ENCODE measurements around the gene GJA10.

GJA10 gene

DNA sequence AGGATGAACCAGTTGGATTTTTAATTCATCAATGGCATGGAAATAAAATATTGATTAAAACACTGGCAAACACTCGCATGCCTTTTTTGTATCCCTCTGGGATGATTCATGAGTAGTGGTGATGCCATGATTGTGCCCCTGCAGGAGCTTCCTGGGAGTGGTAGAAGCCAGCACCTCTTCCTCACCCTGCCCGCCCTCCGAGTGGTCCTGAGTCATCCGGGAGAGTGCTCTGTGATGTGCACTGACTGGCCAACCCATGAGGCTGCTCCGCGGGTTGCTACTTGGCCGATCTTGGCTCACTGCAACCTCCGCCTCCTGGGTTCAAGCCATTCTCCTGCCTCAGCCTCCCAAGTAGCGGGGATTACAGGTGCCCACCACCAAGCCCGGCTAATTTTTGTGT is 27.4 kb downstream of the GJA10 start:
- no peak for DNase-seq
- H3K27ac ChIP-seq = no peak overlapping the region
- intact Hi-C loops (cut with DNase I; ENCODE audit: low total_unique reads) = no loop called here
- H3K4me3 ChIP-seq = no peak overlapping the region
- TF ChIP-seq, protein P1, sequence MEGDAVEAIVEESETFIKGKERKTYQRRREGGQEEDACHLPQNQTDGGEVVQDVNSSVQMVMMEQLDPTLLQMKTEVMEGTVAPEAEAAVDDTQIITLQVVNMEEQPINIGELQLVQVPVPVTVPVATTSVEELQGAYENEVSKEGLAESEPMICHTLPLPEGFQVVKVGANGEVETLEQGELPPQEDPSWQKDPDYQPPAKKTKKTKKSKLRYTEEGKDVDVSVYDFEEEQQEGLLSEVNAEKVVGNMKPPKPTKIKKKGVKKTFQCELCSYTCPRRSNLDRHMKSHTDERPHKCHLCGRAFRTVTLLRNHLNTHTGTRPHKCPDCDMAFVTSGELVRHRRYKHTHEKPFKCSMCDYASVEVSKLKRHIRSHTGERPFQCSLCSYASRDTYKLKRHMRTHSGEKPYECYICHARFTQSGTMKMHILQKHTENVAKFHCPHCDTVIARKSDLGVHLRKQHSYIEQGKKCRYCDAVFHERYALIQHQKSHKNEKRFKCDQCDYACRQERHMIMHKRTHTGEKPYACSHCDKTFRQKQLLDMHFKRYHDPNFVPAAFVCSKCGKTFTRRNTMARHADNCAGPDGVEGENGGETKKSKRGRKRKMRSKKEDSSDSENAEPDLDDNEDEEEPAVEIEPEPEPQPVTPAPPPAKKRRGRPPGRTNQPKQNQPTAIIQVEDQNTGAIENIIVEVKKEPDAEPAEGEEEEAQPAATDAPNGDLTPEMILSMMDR (IDR thresholded peaks at IDR 0.05) = no peak
- H3K4me1 ChIP-seq = no peaks in the 10 kb centered on the region
- peaks cover 0 to 9% (median 6%) of the 10 kb centered on the region in 3 donors for H3K9me3 ChIP-seq
- no peaks in the 10 kb centered on the region for H3K36me3 ChIP-seq
- H3K27me3 ChIP-seq = peaks cover 0 to 3% of the 10 kb centered on the region in 2 donors

DNA sequence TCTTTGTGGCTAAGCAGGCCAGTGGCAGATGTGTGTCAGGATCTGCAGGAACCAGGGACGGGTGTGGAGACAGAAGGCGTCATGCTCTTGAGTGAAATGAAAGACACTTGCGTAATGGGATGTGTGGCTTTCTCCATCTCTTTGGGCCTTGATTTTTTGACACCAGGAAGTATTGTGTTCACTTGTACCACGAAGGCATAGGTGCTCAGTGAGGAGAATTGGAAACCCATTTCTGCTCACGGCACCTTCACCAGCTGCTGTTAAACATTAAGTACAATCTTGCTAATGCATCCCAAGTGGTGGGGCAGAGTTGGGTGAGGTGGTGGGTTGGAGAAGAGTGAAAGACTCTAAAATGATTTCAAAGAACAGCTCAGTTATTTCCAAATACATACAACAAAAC is 30.0 kb downstream of the GJA10 start:
- intact Hi-C loops (cut with DNase I; ENCODE audit: low total_unique reads) = no loop called here
- TF ChIP-seq, protein P1 (IDR thresholded peaks at IDR 0.05) = no peak
- H3K4me1 ChIP-seq = no peaks in the 10 kb centered on the region

DNA sequence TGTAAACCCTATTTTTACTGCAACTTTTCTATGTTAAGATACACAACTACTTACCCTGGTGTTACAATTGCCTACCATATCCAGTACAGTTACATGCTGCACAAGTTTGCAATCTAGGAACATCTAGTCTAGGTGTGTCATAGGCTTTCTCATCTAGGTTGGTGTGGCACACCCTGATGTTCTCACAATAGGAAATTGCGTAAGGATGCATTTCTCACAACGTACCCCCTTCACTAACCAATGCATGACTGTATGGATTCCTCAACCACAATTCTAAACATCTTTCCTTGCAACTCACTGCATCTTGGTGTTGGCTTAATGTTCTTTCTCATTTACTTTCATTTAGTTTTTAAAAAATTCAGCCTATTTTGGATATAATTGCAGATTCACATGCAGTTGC is 31.6 kb downstream of the GJA10 start:
- H3K27ac ChIP-seq = no peak overlapping the region
- H3K36me3 ChIP-seq = no peaks in the 10 kb centered on the region
- no peaks in the 10 kb centered on the region for H3K9me3 ChIP-seq
- no peak for DNase-seq
- H3K27me3 ChIP-seq = peaks cover 0 to 3% of the 10 kb centered on the region in 2 donors
- intact Hi-C loops (cut with DNase I; ENCODE audit: low total_unique reads) = no loop called here
- H3K4me3 ChIP-seq = no peak overlapping the region
- no peaks in the 10 kb centered on the region for H3K4me1 ChIP-seq
- TF ChIP-seq, protein P1 (IDR thresholded peaks at IDR 0.05) = no peak

More for the DNA sequence above, 30.0 kb downstream of the GJA10 start:
- H3K27me3 ChIP-seq = peaks cover 0 to 3% of the 10 kb centered on the region in 2 donors
- H3K27ac ChIP-seq = no peak overlapping the region
- DNase-seq = no peak
- no peaks in the 10 kb centered on the region for H3K36me3 ChIP-seq
- H3K4me3 ChIP-seq = no peak overlapping the region
- no peaks in the 10 kb centered on the region for H3K9me3 ChIP-seq

DNA sequence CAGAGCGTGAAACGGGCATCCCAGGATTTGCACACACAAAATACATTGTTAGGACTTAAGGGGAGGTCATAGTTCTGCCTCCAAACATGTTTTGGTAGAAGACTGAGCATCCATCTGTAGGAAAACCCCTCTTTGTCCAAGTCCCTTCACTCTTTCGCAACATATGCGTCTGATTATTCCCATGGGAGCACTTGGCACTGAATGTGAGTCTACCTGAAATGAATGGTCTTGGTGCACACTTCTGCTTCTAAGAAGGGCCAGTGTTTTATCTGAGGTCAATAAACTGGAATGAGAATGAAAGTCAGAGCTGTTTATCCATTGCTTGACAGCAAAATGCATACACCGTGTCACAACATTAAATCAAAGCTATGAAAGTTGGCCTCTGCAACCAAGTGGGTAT is 33.0 kb downstream of the GJA10 start:
- Histone ChIP-seq H3K9me3 (no peaks in the 10 kb centered on the region), H3K4me3 (no peak overlapping the region), H3K36me3 (peaks cover 3 to 8% (median 3%) of the 10 kb centered on the region in 3 donors), H3K27ac (no peak overlapping the region), H3K4me1 (no peaks in the 10 kb centered on the region), H3K27me3 (no peaks in the 10 kb centered on the region)
- TF ChIP-seq, protein P1 (IDR thresholded peaks at IDR 0.05) = no peak
- no peak for DNase-seq
- intact Hi-C loops (cut with DNase I; ENCODE audit: low total_unique reads) = no loop called here

DNA sequence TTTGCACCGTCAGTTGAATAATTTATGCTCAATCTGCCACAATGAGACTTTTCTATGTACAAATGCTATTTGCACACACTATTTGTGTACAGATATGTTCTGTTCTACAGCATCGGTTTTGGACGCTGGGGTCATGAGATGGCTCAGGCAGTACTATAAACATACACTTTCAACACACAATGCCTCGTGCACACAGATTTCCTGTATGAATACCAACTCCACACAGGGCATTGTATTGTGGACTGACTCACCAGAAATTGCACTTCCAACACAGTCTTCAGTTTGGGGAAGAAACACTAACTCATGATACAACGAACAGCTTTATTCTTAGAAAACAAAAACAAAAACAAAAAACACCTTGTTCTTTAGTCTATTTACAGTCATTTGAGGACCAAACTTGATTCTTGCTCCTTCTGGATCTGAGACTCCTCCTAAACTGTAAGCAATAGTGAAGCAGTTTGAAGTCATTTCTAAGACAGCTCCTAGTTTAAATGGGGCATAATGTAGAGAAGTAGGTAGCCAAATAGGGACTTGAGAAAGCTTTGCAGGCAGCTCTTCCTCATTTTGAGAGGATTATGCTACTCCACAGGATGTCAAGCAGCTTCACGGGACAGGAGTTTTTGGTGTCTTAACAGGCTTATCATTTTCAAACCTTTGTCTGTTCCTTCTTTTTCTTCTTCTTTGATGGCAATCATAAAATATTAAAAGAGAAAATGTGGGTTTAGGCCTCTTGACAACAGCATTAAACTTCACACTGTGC is 33.7 kb downstream of the GJA10 start:
- TF ChIP-seq, protein P1 (IDR thresholded peaks at IDR 0.05) = no peak
- H3K36me3 ChIP-seq = peaks cover 3 to 15% (median 10%) of the 10 kb centered on the region in 3 donors
- no peak for DNase-seq
- H3K9me3 ChIP-seq = no peaks in the 10 kb centered on the region
- no peaks in the 10 kb centered on the region for H3K27me3 ChIP-seq
- intact Hi-C loops (cut with DNase I; ENCODE audit: low total_unique reads) = no loop called here
- H3K4me3 ChIP-seq = no peak overlapping the region
- no peak overlapping the region for H3K27ac ChIP-seq
- H3K4me1 ChIP-seq = no peaks in the 10 kb centered on the region
